HG03060 (cell line): Measurements from ENCODE around the gene TSFM.

Source experiments
- ATAC-seq: cut with Tn5 transposase; IDR thresholded peaks from one replicate; pipeline ENCODE4 v1.9.1; 2021; ENCODE audit warnings: low read depth, moderate number of reproducible peaks; ENCODE audit not compliant: unreplicated experiment

Gene TSFM

DNA sequence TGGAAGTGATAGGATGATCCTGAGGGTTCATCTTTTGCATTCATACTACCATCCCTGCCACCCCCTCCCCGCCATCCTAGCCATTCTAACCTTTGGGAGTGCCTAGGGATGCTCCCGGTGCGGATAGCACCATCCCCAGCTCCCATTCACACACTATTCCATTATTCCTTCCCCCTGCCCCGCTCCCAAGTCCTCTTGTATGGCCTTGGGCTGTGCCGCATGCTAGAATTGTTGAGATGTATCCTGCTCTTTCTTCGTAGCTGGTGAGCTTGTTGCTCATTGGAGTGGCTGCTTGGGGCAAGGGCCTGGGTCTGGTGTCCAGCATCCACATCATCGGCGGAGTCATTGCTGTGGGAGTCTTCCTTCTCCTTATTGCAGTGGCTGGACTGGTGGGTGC, 37.1 kb upstream of the TSFM start:
- ATAC-seq = no peak

- no peak for ATAC-seq
Measured at GRCh38 chr12:57746025-57746424, 36.6 kb upstream of the TSFM start.

- no peak for ATAC-seq
Measured at GRCh38 chr12:57749061-57749460, 33.5 kb upstream of the TSFM start.

DNA sequence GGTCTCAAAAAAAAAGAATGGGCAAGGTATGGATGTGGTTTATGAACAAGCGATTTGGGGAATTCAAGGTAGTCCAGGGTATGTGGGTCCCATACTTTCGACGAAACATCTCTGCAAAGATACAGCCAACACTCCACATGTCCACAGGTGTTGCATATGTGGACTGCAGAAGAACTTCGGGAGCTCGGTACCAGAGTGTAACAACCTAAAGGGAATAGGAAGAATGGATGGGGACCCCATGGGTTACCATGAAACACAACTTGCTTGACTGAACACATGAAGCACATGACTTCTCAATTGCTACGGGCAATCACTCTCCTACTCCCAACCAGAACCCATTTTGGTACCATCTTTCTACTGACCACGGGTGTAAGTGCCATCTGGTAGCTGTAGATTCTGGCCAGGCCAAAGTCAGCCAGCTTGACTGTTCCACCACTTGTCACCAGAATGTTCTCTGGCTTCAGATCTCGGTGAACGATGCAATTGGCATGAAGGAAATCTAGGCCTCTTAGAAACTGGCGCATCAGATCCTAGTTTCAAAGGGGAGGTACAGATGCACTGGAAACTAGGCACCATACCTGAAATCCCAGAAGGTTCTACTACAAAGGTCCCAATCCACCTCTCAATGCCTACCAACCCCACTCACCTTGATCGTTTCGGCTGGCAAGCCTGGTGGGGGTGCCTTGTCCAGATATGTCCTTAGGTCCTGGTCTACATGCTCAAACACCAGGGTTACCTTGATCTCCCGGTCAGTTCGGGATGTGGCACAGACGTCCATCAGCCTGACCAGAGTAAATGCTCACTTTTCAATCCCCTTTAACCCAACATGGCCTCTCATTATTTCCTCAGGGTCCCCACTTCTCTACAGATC, 31.8 kb upstream of the TSFM start:
- ATAC-seq = no peak

DNA sequence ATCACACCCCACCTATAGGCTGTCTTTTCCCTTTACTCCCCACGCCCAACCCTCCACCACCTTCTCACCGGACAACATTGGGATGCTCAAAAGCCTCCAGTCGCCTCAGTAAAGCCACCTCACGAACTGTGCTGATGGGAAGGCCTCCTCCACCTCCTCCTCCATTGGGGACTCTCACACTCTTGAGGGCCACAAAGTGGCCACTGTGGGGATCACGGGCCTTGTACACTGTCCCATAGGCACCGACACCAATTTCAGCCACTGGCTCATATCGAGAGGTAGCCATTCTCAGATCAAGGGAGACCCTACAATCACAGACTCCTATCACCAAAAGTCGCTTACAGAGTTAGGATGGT, 31.2 kb upstream of the TSFM start:
- ATAC-seq = no peak

DNA sequence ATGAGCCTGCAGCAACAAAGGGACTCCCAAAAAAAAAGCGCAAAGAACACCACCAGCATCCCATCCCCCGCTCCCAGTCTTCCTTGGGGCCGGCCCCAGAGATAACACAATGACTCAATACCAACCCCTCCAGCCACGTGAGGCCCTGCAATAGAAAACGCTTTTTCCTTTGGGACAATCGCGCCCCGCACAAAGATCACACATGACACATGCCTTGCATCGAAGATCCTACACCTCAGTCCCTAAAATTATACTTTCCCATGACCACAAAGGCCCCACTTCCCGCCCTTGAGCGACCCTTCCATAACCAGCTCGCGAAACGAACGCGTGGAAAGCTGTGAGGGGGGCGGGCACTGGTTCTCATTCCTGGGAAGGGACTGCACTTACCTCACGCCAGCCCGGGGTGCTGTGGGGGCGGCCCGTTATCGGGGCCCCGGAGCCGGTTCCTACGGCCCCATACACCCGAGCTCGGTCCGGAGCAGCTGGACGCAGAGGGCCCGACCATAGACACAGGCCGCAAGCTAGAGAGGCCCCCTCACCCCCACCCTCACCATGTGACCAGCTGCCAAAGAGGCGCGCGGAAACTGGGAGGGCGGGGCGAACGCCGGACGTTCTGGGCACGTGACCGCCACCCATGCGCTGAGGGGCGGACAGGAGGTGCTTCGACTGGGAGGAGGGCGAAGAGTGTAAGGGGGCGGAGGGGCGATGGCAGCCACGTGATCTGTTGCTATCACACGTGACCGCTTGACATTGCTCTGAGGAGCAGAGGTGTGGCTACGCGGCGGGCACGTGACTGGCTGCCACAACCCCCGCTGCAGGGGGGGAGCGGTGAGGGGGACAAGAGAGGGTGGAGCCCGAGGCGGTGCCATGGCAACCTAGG, 30.6 kb upstream of the TSFM start, which contains the start of gene CDK4:
Gene CDK4, minus strand, starts transcription at position 523 of the 880 bp plus-strand sequence. CDS start 593 bp downstream, outside the sequence.
- peak; percentile 71 for ATAC-seq

DNA sequence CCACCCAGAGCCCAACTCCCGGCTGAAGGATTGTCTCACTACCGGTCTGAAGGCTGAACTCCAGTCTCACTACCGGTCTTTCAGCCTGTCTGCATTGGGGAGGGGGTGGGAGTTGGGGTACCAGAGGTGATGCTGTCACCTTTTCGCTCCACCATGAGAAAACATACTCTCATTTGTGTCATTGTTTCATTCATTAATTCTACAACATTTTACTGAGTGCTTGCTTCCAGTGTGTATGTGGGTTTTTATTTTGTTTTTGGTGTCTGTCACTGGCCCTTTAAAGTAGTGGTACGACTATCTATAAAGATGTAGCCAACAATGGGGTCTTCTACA, 30.0 kb upstream of the TSFM start:
- ATAC-seq = no peak

DNA sequence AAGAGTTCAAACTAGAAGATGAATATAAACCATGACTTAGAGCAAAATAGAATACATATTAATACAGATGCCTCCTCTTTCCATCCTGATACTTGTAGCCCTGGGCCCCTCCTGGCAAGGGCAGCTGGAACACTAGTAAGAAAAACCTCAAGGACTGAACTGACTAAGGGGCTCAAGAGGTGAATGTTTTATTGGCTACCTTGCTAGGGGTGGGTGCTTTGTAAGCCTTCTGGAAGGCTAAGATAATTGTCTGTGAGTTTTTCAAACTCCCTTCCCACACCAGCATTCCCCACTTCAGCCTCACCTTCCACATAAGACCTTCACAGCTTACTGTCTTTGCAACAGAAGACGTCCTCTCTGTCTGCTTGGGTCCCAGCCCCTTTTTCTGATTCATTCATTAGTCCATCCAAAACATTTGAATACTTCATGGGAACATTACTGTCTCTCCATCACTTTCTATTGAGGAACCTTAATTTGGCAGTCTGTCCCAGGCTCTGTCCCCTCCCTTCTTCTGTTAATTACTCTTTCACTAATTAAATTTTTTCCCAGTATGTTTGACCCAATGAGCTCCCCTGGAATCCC, 28.7 kb upstream of the TSFM start:
- ATAC-seq = no peak

DNA sequence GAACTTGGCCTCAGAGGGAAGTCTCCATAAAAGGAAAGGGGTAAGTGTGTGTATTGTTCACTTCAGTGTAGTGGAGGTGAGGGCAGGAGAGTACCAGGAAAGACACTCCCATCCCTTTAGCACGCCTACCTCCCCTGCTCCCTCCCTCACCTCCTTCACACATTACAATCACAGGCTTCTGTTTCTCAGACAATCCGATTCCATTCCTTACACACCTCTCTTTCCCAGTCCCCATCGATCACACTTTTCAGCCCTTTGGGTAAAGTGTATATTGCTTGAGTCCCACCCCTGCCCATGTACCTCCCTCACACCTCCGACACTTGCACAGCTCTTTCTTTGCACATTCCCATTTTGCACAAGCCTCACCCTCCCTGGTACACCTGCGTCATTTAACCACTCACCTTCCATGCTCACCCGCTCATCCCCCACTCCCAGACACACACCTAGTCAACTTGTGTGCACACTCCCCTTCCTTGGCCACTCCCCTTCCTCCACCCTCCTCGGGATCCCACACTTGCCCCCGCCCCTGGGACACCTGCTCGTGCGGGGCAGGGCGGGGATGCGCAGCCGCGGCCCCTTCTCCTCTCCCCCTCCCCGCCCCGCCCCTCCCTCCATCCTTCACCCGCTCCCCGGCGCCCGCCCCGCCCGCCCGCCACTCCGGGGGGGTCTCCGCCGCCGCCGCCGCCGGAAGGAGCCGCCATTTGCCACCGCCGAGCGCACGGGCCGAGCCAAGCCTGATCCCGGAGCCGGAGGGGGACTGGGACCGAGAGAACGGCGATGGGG, 28.0 kb upstream of the TSFM start, which contains the start of gene MARCHF9:
Gene MARCHF9, plus strand, starts transcription at position 693 of the 783 bp plus-strand sequence. CDS start 426 bp downstream, outside the sequence.
- ATAC-seq = no peak

- ATAC-seq = no peak
Measured at GRCh38 chr12:57755194-57755453, 27.5 kb upstream of the TSFM start.

- ATAC-seq = no peak
Measured at GRCh38 chr12:57755454-57756372, 26.9 kb upstream of the TSFM start.

- ATAC-seq = no peak
Measured at GRCh38 chr12:57756406-57757341, 25.9 kb upstream of the TSFM start.

DNA sequence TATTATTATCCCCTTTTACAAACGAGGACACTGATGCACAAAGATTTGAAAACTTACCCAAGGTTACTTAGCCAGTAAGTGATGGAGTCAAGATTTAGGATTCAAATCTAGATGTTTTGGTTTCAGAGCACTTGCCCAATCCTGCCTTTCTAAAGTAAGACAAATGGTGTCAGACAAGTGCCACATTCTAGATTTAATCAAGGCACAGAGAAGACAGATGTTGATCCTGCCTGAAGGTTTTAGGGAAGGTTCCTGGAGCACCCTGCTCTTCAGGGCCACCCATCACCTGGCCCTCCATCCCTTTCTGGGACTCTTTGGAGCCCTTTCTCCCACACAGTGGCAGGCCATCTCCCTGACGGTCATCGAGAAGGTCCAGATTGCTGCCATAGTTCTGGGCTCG, 24.8 kb upstream of the TSFM start:
- no peak for ATAC-seq

DNA sequence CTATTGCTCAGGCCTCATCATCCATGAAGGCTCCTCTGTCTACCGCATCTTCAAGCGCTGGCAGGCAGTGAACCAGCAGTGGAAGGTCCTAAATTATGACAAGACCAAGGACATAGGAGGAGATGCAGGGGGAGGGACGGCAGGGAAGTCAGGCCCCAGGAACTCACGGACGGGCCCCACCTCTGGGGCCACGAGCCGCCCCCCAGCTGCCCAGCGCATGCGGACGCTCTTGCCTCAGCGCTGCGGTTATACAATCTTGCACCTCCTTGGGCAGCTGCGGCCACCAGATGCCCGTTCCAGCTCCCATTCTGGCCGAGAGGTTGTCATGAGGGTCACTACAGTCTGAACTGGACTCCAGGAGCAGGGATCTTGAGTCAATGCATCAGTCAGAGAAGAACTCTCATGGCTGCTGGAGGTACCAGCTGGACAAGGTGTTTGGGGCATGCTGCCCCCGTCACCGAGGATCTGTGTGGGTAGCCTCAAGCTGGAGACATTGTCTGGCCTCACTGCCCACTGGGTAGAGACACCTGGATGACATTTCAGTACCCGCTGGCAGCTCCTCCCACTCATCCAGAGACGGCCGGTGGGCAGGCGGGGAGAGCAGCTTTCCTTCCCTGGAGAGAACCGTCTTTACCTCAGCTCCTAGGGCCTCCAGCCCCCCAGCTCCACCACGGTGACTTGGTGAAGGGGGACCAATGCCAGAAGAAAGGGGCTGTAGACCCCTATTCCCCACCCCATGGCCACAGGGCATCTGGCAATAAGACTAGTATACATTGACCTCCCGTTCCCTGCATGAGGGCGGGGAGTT, 23.8 kb upstream of the TSFM start:
- no peak for ATAC-seq

GRCh38 chr12:57759360-57759980, 23.1 kb upstream of the TSFM start:
- ATAC-seq = no peak

GRCh38 chr12:57760347-57760982, 22.1 kb upstream of the TSFM start:
- ATAC-seq = no peak
